Stimulated activated CD4-positive, alpha-beta T cell treated with anti-CD3 and anti-CD28 coated beads, Interleukin-1b, Interleukin-23, amount 100 ng/mL, for 4 hours (primary cell): ENCODE results near the gene GDPD4.
"Not testable (repeated sequence)": the region's sequence is repeated elsewhere in the genome, so short reads cannot be mapped to it uniquely, and the experiment has no call there.

Experiments
- DNase-seq, 2 donors: peaks; one replicate each; pipeline ENCODE4 v3.0.0-alpha.2; 2020; ENCODE audit warnings: low read depth in 2 of 2

The GDPD4 gene

GRCh38 chr11:77301510-77301909 is at the start of gene GDPD4:
TSS of gene GDPD4 (minus strand) at chr11:77301686. CDS start at chr11:77285137, 16,549 bp downstream.
- DNase-seq: no peak

- DNase-seq: no peak
These were observed 46.5 kb upstream of the GDPD4 start for GRCh38 chr11:77347948-77348347.

GRCh38 chr11:77346906-77347603 is 45.6 kb upstream of the GDPD4 start:
- DNase-seq: no peak

- no peak for DNase-seq
These were observed 44.1 kb upstream of the GDPD4 start for GRCh38 chr11:77345621-77346020.

- DNase-seq: no peak
These were observed 39.0 kb upstream of the GDPD4 start for GRCh38 chr11:77340501-77340900.

- no peak for DNase-seq
These were observed 30.8 kb upstream of the GDPD4 start for GRCh38 chr11:77332259-77332658.

- no peak for DNase-seq
These were observed 23.7 kb upstream of the GDPD4 start for GRCh38 chr11:77325159-77325558.

- no peak for DNase-seq
These were observed 23.0 kb upstream of the GDPD4 start for GRCh38 chr11:77324508-77324907.

GRCh38 chr11:77322926-77323590 is 21.6 kb upstream of the GDPD4 start:
- DNase-seq: no peak

GRCh38 chr11:77322506-77322905 is 21.0 kb upstream of the GDPD4 start:
- DNase-seq: no peak

GRCh38 chr11:77320351-77320750 is 18.9 kb upstream of the GDPD4 start:
- no peak for DNase-seq

GRCh38 chr11:77318600-77318999 is 17.1 kb upstream of the GDPD4 start:
- DNase-seq: no peak

- no peak for DNase-seq
These were observed 15.4 kb upstream of the GDPD4 start for GRCh38 chr11:77316733-77317342.

GRCh38 chr11:77312107-77312506 is 10.6 kb upstream of the GDPD4 start:
- DNase-seq: no peak

- DNase-seq: no peak
These were observed 10.2 kb upstream of the GDPD4 start for GRCh38 chr11:77311701-77312100.

- no peak for DNase-seq
These were observed 9.2 kb upstream of the GDPD4 start for GRCh38 chr11:77310721-77311120.

- no peak for DNase-seq
These were observed 8.1 kb upstream of the GDPD4 start for GRCh38 chr11:77309401-77310085.

GRCh38 chr11:77308838-77309237 is 7.4 kb upstream of the GDPD4 start:
- no peak for DNase-seq

GRCh38 chr11:77303328-77303727 is 1.8 kb upstream of the GDPD4 start:
- no peak for DNase-seq

- DNase-seq: no peak
These were observed 1.3 kb upstream of the GDPD4 start for GRCh38 chr11:77302752-77303151.

- DNase-seq: no peak
These were observed 791 bp downstream of the GDPD4 start for GRCh38 chr11:77300695-77301094.

- not testable (repeated sequence) for DNase-seq
These were observed 1.5 kb downstream of the GDPD4 start for GRCh38 chr11:77300028-77300427.
